ENCODE data around the gene APBB3.

DNA sequence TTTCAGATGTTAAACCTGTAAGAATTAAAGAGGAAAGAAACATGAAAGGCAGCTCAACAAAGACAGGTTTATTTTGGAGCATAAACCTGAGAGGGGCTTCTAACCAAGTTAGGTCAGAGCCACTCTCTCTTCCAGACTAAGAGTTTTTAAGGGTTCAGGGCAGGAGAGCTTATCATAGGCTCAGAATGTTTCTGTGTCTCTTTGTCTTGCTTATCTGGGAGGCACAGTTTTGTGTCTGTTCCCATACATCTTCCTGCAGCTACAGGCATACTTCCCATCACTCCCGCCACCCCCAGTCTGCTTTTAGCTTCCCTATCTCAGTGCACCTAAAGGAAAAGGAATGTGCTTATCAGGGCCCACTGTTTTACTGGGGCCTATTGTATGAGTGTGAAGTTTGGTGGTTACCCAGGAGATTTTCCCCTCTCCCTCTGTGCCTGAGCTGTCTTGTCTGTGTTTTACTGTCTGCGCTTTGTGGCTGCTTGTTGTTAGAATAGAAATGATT, 46.7 kb upstream of the APBB3 start:
- TF ChIP-seq, protein P1, sequence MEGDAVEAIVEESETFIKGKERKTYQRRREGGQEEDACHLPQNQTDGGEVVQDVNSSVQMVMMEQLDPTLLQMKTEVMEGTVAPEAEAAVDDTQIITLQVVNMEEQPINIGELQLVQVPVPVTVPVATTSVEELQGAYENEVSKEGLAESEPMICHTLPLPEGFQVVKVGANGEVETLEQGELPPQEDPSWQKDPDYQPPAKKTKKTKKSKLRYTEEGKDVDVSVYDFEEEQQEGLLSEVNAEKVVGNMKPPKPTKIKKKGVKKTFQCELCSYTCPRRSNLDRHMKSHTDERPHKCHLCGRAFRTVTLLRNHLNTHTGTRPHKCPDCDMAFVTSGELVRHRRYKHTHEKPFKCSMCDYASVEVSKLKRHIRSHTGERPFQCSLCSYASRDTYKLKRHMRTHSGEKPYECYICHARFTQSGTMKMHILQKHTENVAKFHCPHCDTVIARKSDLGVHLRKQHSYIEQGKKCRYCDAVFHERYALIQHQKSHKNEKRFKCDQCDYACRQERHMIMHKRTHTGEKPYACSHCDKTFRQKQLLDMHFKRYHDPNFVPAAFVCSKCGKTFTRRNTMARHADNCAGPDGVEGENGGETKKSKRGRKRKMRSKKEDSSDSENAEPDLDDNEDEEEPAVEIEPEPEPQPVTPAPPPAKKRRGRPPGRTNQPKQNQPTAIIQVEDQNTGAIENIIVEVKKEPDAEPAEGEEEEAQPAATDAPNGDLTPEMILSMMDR (IDR thresholded peaks at IDR 0.05): no peak
- TF ChIP-seq EZH2 (IDR thresholded peaks at IDR 0.05): no peak
- TF ChIP-seq EZH2phosphoT487 (IDR thresholded peaks at IDR 0.05): no peak
